IMR-90 (cell line): ENCODE results near the gene LDLRAD4.

Experiments used
- BHLHE40 ChIP-seq: fragments of 150-350 bp; IDR thresholded peaks from 2 replicates; pipeline ENCODE4 v1.6.1; 2016; ENCODE audit warnings: mild to moderate bottlenecking, low read depth, low read length
- CHD1 ChIP-seq: IDR thresholded peaks from 2 replicates; pipeline ENCODE4 v1.6.1; 2012; ENCODE audit warnings: low read depth, low read length, improper control_type of control experiment
- FOS ChIP-seq: fragments of 150-350 bp; IDR thresholded peaks from 2 replicates; pipeline ENCODE4 v1.6.1; 2016; ENCODE audit warnings: low read depth, low read length
- MAFK ChIP-seq: IDR thresholded peaks from 2 replicates; pipeline ENCODE4 v1.6.1; 2012; ENCODE audit warnings: low read depth, low read length, improper control_type of control experiment
- POLR2A ChIP-seq: IDR thresholded peaks from 2 replicates; pipeline ENCODE4 v1.6.1; 2012; ENCODE audit warnings: mild to moderate bottlenecking, low read depth, low read length
- RAD21 ChIP-seq: IDR thresholded peaks from 2 replicates; pipeline ENCODE4 v1.6.1; 2012; ENCODE audit warnings: low read length, improper control_type of control experiment
- RCOR1 ChIP-seq: IDR thresholded peaks from 2 replicates; pipeline ENCODE4 v1.6.1; 2012; ENCODE audit warnings: mild to moderate bottlenecking, low read length, improper control_type of control experiment; ENCODE audit not compliant: insufficient replicate concordance
- TF ChIP-seq, protein P1 (sequence below): conservative IDR thresholded peaks from 2 replicates; pipeline ENCODE4 v1.5.1; 2012; ENCODE audit warnings: mild to moderate bottlenecking, low read depth, low read length, improper control_type of control experiment
- TF ChIP-seq, protein P2 (sequence below): fragments of 150-350 bp; IDR thresholded peaks from 2 replicates; pipeline ENCODE4 v1.6.1; 2017; ENCODE audit warnings: mild to moderate bottlenecking, antibody characterized with exemption, low read length, low read depth

DNA sequence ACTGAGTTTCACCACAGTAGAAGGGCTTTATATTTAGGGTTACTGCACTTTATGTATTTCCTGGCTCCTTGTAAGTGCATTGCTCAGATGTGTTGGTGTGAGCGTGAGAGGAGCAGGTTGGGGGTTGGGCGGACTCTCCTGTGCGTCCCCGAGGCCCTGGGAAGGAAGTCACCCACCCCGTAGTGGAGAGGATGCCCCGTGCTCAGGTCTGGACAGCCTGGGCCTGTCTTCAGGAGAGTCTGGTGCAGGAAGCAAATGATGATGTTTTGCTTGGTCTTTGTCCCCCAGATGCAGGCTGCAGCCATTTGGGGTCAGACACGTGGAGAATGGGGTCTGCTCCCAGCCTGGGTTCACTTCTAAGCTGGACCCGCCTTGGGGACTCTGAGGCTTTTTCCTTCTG lies 182.8 kb downstream of the LDLRAD4 start:
- TF ChIP-seq, protein P1, sequence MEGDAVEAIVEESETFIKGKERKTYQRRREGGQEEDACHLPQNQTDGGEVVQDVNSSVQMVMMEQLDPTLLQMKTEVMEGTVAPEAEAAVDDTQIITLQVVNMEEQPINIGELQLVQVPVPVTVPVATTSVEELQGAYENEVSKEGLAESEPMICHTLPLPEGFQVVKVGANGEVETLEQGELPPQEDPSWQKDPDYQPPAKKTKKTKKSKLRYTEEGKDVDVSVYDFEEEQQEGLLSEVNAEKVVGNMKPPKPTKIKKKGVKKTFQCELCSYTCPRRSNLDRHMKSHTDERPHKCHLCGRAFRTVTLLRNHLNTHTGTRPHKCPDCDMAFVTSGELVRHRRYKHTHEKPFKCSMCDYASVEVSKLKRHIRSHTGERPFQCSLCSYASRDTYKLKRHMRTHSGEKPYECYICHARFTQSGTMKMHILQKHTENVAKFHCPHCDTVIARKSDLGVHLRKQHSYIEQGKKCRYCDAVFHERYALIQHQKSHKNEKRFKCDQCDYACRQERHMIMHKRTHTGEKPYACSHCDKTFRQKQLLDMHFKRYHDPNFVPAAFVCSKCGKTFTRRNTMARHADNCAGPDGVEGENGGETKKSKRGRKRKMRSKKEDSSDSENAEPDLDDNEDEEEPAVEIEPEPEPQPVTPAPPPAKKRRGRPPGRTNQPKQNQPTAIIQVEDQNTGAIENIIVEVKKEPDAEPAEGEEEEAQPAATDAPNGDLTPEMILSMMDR: no peak
- TF ChIP-seq FOS (no peak), MAFK (no peak), BHLHE40 (no peak), POLR2A (no peak), CHD1 (no peak), RAD21 (no peak), RCOR1 (no peak)
- TF ChIP-seq, protein P2, sequence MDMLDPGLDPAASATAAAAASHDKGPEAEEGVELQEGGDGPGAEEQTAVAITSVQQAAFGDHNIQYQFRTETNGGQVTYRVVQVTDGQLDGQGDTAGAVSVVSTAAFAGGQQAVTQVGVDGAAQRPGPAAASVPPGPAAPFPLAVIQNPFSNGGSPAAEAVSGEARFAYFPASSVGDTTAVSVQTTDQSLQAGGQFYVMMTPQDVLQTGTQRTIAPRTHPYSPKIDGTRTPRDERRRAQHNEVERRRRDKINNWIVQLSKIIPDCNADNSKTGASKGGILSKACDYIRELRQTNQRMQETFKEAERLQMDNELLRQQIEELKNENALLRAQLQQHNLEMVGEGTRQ: no peak
